NCI-H345 (cell line): ENCODE measurements around the gene ULK4.

ENCODE experiments used
- DNase-seq: peaks from one replicate; lab custom pipeline; 2025; lab: John Stamatoyannopoulos, UW

The ULK4 gene

DNA sequence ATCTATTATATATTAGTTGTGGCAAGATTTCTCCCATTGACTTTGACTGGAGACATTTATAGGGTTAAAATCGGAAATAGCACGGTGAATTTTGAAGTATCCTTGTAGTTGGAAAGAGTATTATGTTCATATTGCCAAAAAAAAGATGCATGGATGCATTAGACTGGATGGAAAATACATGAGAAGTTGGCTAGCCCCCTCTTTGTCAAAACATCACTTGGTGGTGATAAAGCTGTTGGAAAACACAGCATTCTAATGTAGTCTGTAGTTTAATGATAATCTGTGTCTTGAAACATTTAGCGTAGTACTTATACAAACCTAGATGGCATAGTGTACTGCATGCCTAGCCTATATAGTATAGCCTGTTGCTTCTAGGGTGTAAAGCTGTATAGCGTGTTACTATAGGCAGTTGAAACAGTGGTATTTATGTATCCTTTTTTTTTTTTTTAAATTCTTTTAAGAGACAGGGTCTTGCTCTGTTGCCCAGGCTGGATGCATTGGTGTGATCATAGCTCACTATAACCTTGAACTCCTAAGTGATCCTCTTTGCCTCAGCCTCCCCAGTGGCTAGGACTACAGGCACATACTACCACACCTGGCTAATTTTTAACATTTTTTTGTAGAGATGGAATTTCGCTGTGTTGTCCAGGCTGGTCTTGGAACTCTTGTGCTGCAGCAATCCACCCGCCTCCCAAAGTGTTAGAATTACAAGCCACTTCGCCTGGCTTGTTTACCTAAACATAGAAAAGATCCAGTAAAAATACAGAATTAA, 740.8 kb downstream of the ULK4 start:
- no peak for DNase-seq

DNA sequence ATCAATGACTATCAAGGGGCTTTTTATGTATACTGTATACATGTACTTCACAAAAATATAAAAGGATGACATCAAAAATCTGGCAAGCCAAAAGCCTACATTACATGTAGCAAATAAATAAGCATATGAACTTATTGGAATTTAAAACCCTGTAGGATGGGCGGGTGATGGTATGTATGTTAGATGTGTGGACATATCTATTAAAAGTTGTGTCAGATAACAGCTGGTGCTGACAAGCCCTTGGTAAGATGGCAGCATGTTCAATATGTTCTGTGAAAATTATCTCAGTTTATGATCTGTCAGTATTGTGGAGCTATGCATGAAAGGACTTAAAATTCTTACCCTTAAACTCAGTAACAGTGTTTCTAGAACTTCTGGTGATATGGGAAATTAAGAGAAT, 742.5 kb downstream of the ULK4 start:
- no peak for DNase-seq

DNA sequence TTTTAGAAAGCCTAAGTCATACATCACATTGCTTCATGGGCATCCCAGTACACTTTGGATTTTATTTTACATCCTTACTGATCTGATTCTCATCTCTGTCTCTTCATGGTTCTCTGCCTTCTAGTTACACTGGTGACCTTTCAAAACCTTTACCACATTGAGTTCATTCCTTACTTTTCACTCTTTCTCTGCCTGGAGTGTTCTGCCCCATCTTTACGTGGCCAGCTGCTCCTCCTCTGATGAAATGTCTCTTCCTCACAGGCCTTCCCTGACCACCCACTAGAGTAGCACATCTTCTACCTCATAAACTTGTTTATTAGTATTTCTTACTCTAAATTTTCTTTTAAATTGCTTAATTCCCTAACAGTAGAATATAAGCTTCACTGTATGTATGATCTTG, 744.9 kb downstream of the ULK4 start:
- no peak for DNase-seq

DNA sequence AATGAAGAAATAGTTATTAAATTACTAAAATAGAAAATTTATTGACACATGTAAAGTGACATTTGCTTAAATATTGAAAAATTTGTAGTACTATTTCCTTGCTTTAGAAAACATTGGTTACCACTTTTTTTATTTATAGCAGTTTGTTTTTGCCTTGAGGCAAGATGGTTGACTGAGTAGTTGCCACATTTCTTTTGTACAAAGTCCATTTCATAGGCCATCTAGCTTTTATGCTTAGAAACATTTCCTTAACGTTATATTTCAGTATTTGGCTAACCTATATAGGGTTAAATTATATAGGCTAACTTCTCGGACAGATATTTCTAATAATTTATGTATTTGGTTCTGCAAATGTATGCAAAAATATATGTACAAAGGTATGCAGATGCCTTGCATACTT, 745.5 kb downstream of the ULK4 start:
- no peak for DNase-seq

DNA sequence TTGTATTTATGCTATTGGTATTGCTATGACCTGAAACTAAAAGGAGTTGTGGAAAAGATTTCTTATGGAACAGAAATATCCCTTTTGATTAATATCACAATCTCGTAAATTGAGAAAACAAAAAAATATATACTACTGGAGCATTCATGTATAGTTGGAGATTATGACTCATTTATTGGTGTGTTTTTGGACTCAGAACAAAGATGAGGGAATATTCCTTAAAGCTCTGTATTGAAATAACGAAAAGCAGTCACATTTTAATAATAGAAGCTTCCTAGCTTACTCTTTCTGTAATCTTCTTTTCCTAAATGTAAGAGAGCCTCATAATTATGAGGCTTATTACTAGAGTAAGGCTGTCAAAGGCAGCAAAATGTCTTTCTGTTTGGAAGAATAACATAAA, 748.3 kb downstream of the ULK4 start:
- no peak for DNase-seq

DNA sequence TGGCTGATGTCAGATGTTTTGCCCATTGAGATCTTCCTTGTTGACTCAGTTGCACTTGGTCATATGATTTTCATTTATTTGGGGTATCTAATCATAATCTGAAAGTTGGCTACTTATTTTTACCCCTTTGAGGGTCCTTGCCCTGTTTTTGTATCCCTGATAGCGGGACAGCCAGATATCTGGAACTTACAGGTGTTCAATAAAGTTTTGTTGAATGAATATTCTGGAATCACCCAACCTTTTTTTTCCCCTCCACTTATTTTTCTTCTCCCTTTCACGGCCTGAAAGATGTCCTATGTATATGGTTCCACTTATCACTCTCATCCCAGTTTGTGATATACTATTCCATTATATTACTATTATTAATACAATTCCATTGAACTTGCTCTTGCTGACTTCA, 749.8 kb downstream of the ULK4 start:
- DNase-seq = no peak

DNA sequence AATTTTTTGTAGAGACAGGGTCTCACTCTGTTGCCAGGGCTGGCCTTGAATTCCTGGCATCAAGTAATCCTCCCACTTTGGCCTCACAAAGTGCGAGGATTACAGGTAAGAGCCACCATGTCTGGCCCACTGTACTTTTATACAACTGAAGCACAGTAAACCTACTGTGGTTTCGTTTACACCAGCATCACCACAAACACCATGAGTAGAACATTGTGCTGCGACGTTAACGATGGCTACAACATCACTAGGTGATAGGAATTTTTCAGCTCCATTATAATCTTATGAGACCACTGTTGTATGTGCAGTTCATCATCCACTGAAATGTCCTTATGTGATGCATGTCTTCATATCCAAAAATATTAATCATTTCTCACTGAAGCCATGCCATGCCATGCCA, 750.9 kb downstream of the ULK4 start:
- DNase-seq = no peak

DNA sequence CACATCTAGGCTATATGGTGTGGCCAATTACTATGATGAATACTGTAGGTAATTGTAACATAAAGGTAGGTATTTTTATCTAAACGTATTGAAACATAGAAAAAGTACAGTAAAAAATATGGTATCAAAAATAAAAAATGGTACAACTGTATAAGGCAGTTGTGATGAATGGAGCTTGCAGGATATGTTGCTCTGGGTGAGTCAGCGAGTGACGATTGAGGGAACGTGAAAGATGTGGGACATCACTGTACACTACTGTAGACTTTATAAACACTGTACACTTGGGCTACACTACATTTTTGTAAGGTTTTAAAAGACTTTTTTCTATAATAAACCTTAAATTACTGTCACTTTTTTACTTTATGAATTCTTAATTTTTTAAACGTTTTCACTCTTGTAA, 752.3 kb downstream of the ULK4 start:
- no peak for DNase-seq

DNA sequence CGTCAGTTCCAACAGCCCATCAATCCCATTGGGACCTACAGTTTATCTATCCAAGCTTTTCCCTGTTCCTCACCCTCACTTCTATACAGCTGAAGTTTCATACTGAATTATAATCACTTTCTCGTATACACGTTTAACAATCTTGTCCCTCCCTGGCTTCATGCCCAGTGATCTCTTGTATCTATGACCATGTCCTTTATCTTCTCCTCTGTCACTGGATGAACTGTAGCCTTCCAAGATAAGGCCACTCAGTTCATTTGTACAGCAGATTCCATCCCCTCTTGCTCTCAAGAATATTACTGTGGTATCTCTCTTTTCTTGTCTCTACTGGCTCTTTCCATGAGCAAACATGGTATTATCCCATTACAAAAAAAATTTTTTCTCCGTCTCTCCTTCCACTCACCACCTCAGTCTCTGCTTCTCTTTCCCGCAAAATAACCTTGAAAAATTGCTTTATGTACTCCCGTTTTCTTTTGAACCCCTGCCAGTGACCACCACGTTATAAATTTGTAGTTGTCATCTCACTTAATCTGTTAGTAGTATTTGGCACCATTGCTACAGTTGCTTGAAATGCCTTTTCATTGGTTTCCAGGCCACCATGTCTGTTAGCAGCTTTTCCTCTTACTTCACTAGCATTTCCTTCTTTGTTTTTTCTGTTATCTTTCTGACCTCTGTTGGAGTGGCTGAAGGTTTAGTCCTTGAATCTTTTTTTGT, 753.2 kb downstream of the ULK4 start:
- DNase-seq = no peak

DNA sequence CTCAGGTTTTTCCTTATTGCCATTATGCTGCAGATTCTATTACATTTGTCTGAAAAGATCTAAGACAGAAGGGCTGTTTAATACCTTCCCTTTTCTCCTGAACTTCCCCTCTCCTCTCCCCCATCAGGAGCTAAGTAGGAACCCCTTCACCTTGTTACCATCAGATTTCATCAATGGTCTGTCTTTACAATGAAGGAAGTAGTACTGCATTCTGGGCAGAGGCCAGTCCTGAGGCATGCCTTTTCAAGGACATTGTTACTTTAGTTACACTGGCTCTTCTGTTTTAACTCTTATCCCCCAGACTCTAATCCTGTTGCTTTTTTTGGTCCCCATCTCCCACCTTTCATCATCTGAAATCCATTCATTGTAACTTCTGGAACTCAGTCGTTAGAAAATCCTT, 754.5 kb downstream of the ULK4 start:
- no peak for DNase-seq

DNA sequence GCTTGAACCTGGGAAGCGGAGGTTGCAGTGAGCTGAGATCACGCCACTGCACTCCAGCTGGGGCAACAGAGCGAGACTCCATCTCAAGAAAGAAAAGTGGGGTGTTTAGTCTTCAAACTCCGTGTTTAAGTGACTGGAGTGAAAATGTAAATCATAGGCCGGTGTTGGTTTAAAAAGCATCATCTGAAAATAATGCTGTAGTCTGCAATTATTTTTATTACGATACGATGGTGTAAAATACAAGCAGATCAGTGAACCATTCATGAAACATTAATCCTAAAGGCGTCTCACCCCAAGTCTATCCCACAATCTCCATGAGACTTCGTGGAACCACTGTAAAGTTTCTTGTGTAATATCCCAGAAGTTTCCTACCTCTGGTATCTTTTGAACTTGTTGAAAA, 756.3 kb downstream of the ULK4 start:
- no peak for DNase-seq

DNA sequence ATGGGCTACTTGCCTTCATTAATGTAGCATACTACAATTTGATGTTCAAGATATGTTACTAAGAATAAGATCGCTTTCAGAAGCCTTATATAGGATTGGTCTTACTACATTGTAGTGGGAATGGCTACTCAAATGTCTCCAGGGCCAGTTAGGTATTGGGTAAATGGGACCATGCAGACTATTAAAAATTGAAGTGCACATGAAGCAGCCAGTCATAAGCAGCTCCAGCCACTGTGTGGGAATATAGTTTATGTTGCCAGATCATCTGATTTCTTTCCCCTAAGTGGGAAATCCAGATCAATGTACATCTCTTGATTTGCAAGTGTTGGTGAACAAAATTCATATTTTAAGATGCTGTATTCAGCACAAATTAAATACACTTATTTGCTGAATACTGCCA, 757.5 kb downstream of the ULK4 start:
- DNase-seq = no peak

DNA sequence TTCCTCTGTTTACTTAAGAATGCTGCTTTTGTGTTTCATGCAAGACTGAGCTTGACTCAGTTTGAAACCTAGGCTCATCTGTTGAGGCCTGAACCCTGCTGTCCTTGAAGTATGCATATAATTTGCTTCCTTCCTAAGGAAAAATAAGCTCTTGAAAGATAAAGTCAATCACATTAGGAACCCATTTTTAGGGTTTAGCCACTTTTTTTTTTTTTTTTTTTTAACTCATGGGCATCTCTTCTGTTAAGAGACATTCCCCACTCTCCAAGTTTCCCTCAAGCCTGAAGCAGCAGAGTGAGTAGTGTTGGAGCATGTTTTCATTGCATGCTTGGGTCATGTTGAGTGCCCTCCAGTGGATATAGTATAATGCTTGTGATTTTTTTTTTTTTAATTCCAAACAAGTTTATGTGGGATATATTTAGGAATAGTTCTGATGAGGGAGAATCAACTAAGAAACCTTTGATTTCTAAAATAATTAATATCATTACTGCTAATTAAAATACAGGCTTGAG, 759.0 kb downstream of the ULK4 start:
- DNase-seq = peak; percentile 41

DNA sequence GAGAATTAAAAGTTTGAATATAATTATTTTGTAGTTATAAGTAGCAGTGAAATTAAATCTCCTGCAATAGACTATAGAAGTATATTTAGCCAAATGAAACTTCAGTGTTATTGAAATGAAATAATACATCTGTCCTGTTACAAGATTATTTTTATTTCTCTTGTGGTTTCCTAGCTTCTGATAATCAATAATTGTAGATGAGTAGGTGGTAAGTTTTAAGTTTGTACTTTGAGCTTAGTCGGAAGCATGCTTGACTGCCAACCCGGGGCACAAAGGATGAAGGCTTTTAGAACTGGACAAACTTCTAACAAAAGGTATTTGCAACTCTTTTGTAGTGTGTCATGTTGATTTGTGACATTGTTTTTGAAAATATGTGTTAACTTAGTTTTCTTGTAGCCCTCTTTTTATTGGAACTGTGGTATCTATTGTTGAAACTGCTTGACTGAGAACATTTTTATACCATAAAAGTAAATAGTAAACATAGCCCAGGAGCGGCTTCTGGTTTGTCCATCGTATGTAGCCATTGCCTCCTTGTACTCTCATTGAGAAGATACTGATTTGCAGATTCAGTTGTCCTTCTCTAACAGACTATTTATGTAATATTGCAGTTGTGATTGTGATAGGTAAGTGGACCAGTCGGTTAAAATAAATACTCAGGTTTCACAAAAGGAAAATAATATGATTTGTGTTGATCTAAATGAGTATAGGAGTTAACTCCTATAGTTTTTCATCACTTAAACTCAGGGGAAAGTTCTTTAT, 759.6 kb downstream of the ULK4 start:
- peak; percentile 19 for DNase-seq

DNA sequence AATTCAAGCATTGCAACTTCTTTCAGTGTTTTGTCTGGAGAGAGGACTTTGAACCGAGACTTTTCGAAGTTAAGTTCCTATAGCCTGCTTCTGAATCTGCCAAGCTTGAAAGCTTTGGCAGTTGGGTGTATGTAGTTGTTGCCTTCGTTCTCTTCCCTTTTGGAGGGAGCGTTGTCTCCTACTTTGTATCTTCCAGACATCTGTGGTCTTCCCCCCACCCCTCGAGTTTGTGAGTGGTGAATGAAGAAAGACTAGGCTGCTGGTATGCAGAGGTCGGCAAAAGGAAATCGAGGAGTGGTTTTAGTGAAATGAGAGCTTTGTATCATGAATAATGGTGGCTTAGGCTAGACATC, 761.3 kb downstream of the ULK4 start:
- DNase-seq = no peak

DNA sequence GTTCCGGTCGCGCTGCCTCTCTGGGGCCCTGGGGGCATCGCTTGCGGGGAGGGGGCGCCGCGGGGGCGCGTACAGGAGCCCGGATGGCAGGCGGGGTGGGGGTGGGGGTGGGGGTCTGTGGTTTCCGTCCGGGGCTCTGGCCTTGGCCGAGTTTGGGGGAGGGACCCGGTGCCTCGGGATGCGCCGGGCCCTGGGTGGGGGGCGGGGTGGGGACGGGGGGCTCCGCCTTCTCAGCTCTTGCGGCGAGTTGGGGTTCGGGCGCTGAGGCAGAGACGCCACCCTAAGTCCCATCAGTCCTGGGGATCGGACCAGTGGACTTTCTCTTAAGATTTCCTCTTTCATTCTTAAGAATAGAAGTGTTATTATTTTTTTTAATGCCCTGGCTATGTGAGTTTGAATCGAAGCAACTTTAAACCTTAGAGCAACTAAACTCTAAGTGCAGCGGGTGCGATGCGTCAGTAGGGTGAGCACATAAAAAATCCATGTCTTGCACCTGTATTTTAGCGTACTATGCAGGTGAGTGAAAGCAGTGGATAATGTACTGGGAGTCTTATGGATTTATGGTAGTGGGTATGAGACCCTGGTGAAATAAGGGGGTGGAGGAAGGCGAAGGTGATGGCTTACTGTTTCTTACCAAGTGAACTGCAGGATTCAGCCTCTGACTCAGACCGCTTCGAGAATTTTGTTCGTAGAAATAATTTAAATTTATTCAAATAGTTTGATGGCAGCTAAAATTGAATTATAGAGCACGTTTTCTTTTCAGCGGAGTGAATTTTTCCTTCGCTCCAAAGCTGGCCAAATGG, 761.8 kb downstream of the ULK4 start:
- DNase-seq = peak; percentile 18

DNA sequence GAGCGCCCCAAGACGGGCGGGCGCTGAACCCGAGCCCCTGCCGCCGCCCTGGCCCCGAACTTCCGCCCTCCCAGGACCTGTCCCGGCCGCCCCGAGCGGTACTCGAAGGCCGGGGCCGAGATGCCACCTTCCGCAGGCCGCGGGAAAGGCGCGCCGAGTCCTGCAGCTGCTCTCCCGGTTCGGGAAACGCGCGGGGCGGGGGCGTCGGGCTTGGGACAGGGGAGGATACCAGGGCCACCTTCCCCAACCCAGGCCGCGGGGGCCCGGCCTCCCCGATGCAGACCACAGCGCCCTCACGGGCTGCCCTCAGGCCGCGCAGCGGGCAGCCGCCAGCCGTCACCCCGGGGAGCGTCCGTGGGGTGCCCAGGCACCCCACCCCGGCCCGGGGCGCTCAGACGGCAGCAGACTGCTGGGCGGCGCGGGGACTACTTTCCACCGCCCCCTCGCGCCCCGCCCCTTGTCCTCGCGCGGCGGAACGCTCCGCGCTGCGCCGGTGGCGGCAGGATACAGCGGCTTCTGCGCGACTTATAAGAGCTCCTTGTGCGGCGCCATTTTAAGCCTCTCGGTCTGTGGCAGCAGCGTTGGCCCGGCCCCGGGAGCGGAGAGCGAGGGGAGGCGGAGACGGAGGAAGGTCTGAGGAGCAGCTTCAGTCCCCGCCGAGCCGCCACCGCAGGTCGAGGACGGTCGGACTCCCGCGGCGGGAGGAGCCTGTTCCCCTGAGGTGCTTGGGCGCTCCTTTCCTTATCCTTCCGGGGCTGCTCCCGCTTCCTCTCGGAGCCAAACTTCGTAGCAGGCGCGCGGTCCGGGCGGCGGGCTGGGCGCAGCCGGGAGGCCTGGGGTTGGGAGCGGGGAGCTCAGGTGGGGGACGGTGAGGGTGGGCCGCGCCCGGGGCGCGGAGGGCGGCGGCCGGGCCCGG, 762.7 kb downstream of the ULK4 start, which contains the start of gene CTNNB1:
Gene CTNNB1, plus strand, starts transcription at position 556 of the 916 bp plus-strand sequence. CDS start 24,564 bp downstream, outside the sequence.
- DNase-seq = peak; percentile 87

DNA sequence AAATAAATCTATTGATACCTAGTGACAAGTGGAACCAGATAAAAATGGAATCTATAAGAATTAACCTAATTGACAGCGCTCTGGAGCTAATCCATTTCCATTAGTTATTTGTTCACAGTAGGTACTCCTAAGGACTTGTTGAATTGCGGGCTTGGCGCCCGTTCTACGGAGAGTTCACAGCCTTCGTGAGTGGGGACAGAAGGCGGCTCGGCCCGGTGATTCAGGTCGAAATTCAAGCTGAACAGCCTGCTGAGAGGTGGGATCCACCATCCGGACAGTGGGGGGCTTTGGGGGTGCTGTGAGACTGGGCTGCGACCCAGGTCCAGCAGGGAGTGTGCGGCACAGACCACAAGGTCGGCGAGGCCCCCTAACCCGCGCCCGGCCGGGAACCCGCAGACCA, 763.4 kb downstream of the ULK4 start:
- peak; percentile 14 for DNase-seq

DNA sequence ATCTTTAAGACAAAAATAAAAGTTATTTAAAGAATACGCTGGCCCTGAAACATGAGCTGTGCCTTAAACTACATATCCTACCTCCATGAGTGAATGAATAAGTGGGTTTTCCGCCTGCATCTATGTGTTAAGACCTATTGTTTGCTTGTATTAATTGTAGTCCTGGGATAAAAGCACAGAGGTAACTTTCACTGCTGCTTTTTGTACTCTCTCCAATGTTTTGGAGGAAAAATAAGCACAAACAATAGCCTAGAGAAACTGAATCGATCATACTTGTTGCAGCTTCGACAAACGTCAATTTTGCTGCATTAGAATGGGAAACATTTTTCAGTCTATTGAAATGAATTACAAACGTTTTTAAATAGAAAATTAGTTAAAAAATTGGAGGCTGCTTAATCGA, 763.9 kb downstream of the ULK4 start:
- no peak for DNase-seq
